HuH-7 (cell line): ENCODE results near the gene RGL3.
A peak's percentile ranks its signal among the peaks of the same experiment; 100 is the strongest.
"Not testable (repeated sequence)": the region's sequence is repeated elsewhere in the genome, so short reads cannot be mapped to it uniquely, and the experiment has no call there.

Experiments
- DNase-seq: peaks from one replicate; pipeline ENCODE4 v3.0.0; 2011; ENCODE audit warnings: low spot score

Gene RGL3

GRCh38 chr19:11421371-11422098, 2.4 kb upstream of the RGL3 start:
- peak; percentile 54 for DNase-seq

- peak; percentile 75 for DNase-seq
These were observed 1.6 kb upstream of the RGL3 start for GRCh38 chr19:11420429-11421370.

DNA sequence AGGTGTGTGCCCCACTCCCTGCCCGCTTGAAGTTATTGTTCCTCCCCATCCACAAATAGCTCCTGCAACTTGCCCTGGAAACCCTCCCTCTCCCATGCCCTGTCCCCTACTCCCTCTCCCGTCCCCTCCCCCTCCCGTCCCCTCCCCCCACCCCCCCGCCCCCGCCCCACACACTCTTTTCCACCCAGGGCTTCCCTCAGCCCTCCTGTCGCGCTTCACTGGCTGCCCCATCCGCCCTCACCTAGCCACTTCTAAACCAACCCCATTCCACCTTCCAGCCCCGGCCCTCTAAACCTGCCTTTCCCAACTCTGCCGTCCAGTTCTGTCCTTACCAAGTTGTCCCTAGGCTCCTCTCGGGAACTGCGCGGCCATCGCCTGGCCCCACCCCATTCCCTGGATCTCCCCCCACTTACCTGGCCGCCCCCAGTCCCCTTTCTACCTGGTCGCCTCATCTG, 993 bp downstream of the RGL3 start:
- DNase-seq = no peak

GRCh38 chr19:11416346-11417052, 2.6 kb downstream of the RGL3 start:
- no peak for DNase-seq

- DNase-seq = no peak
These were observed 4.6 kb downstream of the RGL3 start for GRCh38 chr19:11414544-11414943.

DNA sequence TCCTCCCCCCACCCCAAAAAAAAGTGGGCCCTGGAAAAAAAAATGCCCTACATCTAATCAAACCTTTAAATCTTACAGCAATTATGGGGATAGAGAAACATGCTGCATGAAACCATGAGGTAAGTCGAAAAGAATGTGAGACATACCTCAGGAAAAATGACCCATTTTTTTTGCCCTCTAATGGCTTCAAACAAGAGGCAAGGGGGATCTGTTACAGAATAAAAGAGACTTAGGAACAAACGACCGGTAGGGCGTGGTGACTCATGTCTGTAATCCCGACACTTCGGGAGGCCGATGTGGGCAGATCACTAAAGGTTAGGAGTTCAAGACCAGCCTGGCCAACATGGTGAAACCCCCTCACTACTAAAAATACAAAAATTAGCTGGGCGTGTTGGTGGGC, 8.4 kb downstream of the RGL3 start:
- DNase-seq = no peak

GRCh38 chr19:11408591-11408990, 10.5 kb downstream of the RGL3 start:
- DNase-seq = no peak

GRCh38 chr19:11406703-11407236, 12.3 kb downstream of the RGL3 start:
- not testable (repeated sequence) for DNase-seq

GRCh38 chr19:11405846-11406643, 13.1 kb downstream of the RGL3 start:
- no peak for DNase-seq

- DNase-seq = no peak
These were observed 14.4 kb downstream of the RGL3 start for GRCh38 chr19:11404588-11405222.

DNA sequence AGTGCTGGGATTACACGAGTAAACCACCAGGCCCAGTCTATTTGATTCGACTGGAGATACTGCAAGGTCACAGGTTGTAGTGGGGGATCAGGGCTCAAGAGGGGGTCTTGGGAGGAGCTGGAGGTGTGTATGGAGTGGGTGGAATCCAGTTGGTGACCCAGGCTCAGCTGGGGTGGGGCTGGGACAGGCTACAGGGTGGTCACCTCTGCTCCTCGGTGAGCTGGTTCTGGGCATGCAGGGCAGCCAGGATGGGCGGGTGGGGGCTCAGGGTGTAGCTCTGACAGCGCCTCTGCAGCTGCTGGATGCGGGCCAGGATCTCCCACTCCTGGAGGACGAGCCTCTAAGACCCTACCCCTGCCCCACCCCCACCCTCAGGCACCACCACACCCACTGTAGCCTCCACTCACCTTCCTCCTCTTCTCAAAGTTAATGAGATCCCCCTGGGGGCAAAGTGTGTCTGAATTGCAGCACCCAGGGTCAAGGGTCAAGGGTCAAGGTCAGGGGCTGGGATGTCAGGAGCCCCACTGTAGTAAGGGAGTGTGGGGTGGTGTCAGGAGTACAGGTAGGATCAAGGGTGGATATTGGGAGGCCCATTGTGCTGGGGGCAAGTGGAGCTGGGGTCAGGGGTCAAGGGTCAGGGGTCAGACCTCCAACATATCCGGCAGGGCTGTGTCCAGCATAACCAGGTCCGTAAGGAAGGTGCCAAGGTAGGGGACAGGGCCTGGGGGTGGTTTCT, 17.1 kb downstream of the RGL3 start:
- no peak for DNase-seq

- no peak for DNase-seq
These were observed 18.3 kb downstream of the RGL3 start for GRCh38 chr19:11400798-11401197.

DNA sequence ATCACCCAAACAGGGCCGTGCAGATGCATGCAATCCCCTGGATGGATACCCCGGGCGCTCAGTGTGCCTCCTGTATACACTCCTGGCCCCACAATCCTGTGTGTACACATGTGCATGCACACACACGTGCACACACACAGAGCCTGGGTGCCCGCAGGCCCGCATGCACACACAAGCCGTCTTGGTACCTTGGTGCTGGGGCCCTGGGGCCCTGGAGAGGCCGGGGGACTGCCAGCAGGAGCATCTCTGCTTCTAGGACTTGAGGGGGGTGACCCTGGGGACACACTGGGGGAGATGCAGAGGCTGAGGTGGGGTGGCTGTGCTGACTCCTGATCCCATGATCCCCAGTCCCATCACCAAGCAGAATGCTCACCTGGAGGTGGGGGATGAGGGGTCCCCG, 19.4 kb downstream of the RGL3 start:
- DNase-seq = no peak

- no peak for DNase-seq
These were observed 22.0 kb downstream of the RGL3 start for GRCh38 chr19:11397089-11397610.

- DNase-seq = no peak
These were observed 28.0 kb downstream of the RGL3 start for GRCh38 chr19:11390933-11391680.

- no peak for DNase-seq
These were observed 28.8 kb downstream of the RGL3 start for GRCh38 chr19:11390359-11390758.

DNA sequence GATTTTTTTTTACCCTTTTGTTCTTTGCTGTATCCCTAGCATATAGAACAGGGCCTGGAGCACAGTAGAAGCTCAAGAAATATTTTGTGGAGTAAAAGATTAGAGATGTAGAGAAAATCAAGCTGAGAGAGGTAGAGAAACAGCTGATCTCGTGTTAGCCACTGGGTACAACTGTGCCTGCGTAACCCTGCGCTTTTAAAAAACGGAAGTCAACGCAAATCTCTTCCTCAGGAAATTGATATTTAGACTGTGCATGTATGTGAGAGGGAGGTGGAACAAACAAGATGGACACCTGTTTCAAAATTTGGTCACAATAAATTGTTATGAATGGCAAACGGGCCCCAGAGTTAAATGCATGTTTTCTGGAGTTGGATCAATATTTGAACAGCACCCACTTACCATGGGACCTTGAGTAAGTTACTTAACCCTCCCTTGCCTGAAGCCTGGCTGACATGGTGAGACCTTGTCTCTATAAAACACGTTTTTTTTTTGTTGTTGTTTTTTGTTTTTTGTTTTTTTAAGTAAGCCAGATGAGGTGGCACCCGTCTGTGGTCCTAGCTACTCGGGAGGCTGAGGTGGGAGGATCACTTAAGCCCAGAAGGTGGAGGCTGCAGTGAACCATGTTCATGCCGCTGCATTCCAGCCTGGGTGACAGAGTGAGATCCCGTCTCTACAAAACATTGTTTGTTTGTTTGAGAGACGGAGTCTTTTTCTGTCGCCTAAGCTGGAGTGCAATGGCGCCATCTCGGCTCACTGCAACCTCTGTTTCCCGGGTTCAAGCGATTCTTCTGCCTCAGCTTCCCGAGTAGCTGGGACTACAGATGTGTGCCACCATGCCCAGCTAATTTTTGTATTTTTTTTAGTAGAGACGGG, 31.7 kb downstream of the RGL3 start:
- no peak for DNase-seq

DNA sequence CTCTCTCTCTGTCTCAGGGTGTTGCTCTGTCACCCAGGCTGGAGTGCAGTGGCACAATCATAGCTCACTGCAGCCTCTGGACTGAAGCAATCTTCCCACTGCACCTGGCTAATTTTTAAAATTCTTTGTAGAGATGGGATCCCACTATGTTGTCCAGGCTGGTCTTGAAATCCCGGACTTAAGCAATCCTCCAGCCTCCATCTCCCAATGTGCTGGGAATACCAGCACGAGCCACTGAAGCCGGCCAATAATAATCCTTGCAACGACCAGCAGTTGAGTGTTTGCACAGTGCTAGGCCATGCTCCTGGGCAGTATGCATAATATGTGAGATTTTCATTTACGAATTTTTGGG, 34.4 kb downstream of the RGL3 start:
- DNase-seq = no peak
